Activated CD4-positive, CD25-positive, alpha-beta regulatory T cell treated with anti-CD3 and anti-CD28 coated beads, Interleukin-2, amount 50 U/mL, for 72 hours (primary cell): ENCODE results near the gene WNK2.

Experiments
- DNase-seq: peaks from one replicate; pipeline ENCODE4 v3.0.0; 2021

Gene WNK2

GRCh38 chr9:93297659-93298497, 113.9 kb downstream of the WNK2 start:
- DNase-seq, result no peak

DNA sequence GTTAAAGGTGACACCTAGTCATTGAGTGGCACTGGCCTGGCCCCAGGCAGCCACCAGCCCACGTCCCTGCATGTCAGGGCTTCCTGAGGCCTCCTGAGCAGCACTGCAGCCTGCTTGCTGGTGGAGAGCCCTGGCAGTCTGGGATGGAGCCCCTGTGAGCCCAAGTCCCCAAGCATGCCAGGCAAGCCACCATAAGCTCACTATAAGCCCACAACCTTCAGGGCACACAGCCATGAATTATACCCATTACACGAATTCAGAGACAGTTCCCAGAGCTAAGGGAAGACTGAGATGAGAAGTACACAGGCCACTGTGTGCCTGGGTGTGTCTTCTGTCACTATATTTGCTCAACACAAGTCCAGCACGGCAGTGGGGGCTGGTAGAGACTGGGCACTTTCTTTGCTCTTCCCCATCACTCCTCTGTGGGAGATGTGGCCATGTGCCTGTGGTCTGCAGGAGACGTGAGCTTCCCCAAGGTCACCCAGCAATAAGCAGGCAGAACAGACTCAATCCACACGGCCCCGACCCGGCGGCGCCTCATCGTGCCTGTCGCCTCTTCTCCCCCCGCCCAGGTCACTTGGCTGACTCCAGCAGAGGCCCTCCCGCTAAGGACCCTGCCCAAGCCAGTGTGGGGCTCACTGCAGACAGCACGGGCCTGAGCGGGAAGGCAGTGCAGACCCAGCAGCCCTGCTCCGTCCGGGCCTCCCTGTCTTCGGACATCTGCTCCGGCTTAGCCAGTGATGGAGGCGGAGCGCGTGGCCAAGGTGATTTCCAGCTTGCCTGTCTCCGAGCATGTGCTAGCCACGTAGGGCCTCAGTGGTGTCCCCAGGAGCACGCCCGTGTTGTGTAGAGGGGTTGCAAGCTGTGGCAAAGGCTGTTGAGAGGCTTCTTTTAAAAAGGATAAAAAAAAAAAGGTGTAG, 114.8 kb downstream of the WNK2 start:
- DNase-seq, result no peak

- no peak for DNase-seq
Measured at GRCh38 chr9:93299418-93300174, 115.7 kb downstream of the WNK2 start.

- no peak for DNase-seq
Measured at GRCh38 chr9:93300175-93300572, 116.2 kb downstream of the WNK2 start.

DNA sequence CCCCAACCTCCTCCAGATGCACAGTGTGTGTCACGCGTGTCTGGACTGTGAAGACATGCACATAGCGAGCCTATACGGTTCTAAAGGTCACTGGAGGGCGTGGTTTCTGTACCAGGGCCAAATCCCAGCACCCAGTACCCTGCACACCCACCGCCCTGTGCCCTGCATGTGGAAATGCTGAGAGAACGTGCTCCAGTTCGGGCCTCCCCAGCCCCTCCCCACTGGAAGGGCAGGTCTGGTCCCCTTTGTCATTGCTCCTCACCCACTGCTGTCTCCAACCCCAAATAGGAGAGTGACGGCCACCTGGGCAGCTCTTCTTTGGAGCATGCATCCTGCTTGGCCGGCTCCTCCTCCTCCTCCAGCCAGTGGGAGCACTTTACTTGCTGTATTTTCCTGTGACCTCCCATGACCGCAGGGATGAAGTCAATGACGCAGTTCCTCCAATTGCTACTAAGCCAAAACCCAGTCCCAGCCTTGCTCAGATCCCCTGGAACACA, 116.7 kb downstream of the WNK2 start:
- no peak for DNase-seq

DNA sequence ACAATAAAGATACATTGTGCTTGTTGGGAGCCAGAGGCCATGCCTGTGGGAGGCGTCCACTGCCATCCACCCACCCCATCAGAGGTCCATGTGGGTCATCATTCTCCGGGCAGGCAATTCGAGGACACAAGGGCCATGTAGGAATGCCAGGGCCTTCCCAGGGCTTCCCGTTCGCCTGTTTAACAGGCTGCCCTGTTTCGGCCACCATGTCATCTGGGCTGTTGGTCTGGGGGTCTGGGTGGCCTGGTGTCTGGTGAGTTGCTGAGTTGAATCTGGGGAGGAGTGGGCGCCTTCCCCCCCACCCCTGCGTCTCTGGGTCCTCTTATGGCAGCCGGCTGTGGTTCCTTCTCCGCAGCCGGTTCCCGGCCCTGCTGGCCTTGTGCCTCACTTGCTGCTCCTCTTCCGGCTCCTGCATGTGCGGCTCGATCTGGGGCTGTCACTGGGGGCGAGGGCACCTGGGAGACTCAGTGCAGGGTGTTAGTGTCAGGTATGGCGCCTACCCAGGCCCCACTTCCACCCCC, 117.4 kb downstream of the WNK2 start:
- DNase-seq, result no peak

- no peak for DNase-seq
Measured at GRCh38 chr9:93301911-93302541, 118.1 kb downstream of the WNK2 start.

GRCh38 chr9:93302586-93303257, 118.8 kb downstream of the WNK2 start:
- DNase-seq, result no peak

DNA sequence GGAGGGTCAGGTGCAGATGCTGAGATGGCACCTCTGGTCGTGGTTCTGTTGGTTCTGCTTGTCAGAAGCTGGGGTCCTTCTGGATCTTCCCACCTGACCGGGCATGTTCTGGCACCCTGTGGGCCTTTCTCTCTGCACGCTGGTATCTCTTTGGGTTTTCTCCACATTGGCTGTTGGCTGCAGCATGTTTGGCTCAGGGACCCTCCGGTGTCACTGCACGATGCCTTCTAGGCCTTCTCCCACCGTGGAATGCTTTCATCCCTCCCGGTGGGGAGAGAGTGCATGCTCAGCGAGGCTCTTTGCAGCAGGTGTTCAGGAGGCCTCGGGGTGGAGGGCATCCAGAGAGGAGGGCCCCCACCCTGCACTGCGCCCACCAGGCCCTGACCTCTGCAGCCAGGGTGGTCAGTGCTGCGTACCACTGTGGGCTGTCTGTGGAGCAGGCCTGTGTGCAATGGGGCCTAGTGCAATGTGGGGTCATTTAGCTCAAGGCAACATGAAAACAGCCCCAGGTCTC, 119.4 kb downstream of the WNK2 start:
- DNase-seq, result no peak

- no peak for DNase-seq
Measured at GRCh38 chr9:93303806-93304573, 120.1 kb downstream of the WNK2 start.

DNA sequence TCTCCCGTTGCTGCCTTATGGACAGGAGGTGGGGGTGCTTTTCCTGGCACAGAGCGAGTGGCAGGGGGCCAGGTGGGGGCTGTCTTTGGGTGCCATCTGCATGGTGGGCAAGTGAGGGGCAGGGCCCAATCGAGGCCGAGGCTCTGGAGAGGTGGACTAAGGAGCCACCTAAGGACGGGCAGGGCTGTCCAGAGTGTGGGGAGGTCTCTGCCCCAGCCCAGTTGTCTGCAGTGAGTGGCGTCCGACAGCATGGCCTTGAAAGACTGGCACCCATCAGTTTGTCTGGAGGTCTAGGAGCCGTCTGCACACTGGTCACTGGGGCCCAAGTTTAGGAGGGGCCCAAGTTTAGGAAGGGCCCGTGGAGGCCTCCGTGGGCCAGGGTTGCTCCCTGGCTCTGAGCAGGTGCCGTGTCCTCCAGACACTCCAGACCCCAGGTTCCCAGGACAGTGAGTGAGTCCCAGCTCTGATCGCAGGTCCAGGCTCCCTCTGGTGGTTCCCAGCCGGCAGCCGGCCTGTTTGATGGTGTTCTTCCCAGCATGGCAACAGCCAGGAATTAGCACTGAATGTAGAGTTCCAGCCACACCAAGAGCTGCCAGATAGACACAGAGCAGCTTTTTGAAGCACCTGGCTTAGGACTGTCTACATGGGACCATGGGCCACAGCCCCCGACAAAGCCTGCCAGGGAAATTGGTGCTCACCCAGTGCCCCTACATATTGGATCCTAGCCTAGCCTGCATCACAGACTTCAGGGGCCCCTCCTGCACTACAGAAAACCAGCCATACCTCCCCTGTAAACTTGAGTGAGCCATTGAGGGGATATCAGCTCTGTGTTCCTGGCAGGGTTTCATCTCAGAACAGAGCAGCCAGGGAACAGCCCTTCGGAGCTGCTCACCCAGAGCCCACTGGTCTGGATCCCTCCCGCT, 120.9 kb downstream of the WNK2 start:
- no peak for DNase-seq

- no peak for DNase-seq
Measured at GRCh38 chr9:93305497-93306020, 121.6 kb downstream of the WNK2 start.

- no peak for DNase-seq
Measured at GRCh38 chr9:93306081-93306480, 122.1 kb downstream of the WNK2 start.

GRCh38 chr9:93306579-93307091, 122.7 kb downstream of the WNK2 start:
- DNase-seq, result no peak

DNA sequence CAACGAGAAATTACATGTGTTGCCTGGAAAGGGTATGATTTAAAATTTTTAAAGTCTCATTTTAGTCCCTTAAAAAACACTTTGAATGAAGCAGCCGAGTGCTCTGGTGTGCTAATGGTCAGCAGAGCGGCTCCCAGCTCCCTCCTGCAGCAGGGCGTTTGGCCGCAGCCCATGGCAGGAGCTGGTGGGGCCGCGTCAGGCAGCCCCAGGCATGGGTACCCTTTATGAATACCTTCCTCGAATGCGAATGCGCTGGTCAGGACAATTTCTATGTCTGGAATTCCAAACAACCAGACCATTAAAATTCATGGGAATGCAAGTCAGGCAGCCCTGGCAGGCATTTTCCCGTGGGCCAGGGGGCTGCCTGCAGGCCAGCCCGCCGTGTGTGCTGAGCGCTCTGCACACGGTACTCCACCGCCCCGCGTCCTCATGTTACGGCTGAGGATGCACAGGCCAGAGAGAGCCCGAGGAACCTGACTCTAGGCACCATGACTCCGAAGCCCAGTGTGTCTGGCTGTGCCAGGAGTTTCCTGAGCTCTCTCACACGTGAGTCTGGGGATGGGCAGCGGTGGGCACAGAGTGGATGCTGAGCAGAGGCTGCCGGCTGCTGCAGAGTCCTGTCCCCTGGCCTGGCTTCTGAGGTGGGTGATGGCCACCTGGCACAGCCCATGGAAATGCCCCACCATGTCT, 123.7 kb downstream of the WNK2 start:
- no peak for DNase-seq

GRCh38 chr9:93308158-93308602, 124.2 kb downstream of the WNK2 start:
- DNase-seq, result no peak

DNA sequence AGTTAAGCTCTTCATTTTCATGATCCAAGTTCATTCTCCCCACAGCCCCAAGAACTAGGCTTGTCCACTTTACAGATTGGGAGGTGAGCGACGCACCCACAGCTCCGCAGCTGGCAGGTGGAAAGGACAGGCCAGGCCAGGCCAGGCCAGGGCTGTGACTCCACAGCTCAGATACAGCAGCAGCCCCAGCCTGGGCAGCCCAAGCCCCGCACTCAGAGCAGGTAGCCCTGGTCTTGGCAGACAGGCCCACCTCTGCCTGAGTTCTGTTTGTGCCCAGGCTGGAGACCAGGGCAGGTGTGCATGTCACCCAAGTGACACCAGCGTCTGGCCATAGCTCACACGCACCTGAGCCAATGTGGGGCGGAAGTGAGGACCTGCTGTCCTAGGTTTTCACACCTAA, 124.7 kb downstream of the WNK2 start:
- DNase-seq, result no peak

DNA sequence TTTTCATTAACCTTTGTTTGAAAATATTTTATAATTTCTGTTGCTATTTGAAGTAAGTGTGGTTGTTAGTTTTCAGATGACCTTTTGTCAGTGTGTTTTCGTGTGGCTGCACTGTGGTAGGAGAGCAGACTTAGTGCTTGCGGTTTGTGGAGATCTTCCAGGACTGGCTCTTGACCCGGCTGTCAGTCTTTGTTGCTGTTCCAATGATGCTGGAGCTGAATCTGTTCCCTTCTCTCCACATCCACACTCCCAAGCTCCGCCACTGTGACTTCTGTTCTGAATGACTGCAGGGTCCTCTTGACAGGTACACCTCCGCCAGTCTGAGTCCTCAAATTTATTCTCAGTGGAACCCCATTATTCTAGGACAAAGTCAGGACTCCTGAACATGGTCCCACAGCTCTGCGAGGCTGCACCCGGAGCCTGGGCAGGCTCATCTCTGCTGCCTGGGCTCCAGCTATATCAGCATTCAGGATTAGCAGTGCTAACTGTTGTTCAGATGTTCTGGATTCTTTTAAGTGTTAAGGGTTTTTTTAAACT, 126.0 kb downstream of the WNK2 start:
- DNase-seq, result no peak
